ENCODE measurements around the gene IZUMO1. TPM values are rescaled to one million over a fixed set of nuclear protein-coding genes. Genes with fewer than 3 reads are reported as not detected.

IZUMO1 gene
- total and polyA plus RNA-seq, 9 of the 15 experiments (the other 6 are each of a cell fraction or from before 2014, with no cell fraction given) = 0.14 to 2.1 (median 0.73) TPM

DNA sequence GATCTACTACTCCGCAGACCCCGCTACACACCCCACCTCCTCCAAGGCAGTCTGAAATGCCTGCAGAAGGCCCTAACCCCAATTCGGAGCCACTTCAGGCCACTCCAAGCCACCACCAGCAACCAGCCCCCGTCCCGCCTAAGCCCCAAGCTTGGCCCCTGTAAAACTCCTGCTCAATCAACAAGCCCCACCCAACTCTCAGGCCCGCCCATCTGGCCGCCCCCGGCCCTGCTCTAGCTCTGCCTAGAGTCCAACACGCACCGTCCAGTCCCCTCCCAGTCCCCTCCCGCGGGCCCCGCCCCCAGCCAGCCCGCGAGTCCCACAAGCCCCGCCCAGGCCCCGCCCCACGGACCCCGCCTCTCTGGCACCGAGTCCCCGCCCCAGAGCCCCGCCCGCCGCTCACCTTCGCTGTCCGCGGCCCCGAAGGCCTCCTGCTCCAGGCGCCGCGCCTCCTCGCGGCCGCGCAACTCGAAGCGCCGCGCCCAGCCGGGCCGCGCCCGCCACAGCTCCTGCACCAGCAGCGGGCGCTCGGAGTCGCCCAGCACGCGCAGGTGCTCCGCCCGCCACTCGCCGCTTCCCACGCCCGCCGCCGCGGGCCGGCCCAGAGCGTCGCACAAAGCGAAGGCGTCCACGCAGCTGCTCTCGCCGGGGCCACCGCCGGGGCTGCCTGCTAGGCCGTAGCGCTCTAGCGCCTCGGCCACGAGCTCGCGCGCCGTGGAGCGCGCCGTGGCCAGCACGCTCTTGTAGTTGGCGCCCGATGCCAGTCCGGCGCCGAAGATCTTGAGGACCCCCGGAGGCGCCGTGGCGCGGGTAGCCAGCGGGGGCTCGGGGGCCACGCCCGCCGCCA, 7.9 kb downstream of the IZUMO1 start (continued):
- TF ChIP-seq CBFB (CRISPR knock-in tag; IDR thresholded peaks at IDR 0.05) = no peak
- TF ChIP-seq, protein P1, sequence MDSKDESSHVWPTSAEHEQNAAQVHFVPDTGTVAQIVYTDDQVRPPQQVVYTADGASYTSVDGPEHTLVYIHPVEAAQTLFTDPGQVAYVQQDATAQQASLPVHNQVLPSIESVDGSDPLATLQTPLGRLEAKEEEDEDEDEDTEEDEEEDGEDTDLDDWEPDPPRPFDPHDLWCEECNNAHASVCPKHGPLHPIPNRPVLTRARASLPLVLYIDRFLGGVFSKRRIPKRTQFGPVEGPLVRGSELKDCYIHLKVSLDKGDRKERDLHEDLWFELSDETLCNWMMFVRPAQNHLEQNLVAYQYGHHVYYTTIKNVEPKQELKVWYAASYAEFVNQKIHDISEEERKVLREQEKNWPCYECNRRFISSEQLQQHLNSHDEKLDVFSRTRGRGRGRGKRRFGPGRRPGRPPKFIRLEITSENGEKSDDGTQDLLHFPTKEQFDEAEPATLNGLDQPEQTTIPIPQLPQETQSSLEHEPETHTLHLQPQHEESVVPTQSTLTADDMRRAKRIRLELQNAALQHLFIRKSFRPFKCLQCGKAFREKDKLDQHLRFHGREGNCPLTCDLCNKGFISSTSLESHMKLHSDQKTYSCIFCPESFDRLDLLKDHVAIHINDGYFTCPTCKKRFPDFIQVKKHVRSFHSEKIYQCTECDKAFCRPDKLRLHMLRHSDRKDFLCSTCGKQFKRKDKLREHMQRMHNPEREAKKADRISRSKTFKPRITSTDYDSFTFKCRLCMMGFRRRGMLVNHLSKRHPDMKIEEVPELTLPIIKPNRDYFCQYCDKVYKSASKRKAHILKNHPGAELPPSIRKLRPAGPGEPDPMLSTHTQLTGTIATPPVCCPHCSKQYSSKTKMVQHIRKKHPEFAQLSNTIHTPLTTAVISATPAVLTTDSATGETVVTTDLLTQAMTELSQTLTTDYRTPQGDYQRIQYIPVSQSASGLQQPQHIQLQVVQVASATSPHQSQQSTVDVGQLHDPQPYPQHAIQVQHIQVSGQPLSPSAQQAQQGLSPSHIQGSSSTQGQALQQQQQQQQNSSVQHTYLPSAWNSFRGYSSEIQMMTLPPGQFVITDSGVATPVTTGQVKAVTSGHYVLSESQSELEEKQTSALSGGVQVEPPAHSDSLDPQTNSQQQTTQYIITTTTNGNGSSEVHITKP (IDR thresholded peaks at IDR 0.05; ENCODE audit: partially characterized antibody) = peak; percentile 38
- TF ChIP-seq ZNF23 (CRISPR knock-in tag; IDR thresholded peaks at IDR 0.05) = no peak
- TF ChIP-seq, protein P2, sequence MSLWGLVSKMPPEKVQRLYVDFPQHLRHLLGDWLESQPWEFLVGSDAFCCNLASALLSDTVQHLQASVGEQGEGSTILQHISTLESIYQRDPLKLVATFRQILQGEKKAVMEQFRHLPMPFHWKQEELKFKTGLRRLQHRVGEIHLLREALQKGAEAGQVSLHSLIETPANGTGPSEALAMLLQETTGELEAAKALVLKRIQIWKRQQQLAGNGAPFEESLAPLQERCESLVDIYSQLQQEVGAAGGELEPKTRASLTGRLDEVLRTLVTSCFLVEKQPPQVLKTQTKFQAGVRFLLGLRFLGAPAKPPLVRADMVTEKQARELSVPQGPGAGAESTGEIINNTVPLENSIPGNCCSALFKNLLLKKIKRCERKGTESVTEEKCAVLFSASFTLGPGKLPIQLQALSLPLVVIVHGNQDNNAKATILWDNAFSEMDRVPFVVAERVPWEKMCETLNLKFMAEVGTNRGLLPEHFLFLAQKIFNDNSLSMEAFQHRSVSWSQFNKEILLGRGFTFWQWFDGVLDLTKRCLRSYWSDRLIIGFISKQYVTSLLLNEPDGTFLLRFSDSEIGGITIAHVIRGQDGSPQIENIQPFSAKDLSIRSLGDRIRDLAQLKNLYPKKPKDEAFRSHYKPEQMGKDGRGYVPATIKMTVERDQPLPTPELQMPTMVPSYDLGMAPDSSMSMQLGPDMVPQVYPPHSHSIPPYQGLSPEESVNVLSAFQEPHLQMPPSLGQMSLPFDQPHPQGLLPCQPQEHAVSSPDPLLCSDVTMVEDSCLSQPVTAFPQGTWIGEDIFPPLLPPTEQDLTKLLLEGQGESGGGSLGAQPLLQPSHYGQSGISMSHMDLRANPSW (CRISPR knock-in tag; IDR thresholded peaks at IDR 0.05) = no peak
- TF ChIP-seq, protein P3, sequence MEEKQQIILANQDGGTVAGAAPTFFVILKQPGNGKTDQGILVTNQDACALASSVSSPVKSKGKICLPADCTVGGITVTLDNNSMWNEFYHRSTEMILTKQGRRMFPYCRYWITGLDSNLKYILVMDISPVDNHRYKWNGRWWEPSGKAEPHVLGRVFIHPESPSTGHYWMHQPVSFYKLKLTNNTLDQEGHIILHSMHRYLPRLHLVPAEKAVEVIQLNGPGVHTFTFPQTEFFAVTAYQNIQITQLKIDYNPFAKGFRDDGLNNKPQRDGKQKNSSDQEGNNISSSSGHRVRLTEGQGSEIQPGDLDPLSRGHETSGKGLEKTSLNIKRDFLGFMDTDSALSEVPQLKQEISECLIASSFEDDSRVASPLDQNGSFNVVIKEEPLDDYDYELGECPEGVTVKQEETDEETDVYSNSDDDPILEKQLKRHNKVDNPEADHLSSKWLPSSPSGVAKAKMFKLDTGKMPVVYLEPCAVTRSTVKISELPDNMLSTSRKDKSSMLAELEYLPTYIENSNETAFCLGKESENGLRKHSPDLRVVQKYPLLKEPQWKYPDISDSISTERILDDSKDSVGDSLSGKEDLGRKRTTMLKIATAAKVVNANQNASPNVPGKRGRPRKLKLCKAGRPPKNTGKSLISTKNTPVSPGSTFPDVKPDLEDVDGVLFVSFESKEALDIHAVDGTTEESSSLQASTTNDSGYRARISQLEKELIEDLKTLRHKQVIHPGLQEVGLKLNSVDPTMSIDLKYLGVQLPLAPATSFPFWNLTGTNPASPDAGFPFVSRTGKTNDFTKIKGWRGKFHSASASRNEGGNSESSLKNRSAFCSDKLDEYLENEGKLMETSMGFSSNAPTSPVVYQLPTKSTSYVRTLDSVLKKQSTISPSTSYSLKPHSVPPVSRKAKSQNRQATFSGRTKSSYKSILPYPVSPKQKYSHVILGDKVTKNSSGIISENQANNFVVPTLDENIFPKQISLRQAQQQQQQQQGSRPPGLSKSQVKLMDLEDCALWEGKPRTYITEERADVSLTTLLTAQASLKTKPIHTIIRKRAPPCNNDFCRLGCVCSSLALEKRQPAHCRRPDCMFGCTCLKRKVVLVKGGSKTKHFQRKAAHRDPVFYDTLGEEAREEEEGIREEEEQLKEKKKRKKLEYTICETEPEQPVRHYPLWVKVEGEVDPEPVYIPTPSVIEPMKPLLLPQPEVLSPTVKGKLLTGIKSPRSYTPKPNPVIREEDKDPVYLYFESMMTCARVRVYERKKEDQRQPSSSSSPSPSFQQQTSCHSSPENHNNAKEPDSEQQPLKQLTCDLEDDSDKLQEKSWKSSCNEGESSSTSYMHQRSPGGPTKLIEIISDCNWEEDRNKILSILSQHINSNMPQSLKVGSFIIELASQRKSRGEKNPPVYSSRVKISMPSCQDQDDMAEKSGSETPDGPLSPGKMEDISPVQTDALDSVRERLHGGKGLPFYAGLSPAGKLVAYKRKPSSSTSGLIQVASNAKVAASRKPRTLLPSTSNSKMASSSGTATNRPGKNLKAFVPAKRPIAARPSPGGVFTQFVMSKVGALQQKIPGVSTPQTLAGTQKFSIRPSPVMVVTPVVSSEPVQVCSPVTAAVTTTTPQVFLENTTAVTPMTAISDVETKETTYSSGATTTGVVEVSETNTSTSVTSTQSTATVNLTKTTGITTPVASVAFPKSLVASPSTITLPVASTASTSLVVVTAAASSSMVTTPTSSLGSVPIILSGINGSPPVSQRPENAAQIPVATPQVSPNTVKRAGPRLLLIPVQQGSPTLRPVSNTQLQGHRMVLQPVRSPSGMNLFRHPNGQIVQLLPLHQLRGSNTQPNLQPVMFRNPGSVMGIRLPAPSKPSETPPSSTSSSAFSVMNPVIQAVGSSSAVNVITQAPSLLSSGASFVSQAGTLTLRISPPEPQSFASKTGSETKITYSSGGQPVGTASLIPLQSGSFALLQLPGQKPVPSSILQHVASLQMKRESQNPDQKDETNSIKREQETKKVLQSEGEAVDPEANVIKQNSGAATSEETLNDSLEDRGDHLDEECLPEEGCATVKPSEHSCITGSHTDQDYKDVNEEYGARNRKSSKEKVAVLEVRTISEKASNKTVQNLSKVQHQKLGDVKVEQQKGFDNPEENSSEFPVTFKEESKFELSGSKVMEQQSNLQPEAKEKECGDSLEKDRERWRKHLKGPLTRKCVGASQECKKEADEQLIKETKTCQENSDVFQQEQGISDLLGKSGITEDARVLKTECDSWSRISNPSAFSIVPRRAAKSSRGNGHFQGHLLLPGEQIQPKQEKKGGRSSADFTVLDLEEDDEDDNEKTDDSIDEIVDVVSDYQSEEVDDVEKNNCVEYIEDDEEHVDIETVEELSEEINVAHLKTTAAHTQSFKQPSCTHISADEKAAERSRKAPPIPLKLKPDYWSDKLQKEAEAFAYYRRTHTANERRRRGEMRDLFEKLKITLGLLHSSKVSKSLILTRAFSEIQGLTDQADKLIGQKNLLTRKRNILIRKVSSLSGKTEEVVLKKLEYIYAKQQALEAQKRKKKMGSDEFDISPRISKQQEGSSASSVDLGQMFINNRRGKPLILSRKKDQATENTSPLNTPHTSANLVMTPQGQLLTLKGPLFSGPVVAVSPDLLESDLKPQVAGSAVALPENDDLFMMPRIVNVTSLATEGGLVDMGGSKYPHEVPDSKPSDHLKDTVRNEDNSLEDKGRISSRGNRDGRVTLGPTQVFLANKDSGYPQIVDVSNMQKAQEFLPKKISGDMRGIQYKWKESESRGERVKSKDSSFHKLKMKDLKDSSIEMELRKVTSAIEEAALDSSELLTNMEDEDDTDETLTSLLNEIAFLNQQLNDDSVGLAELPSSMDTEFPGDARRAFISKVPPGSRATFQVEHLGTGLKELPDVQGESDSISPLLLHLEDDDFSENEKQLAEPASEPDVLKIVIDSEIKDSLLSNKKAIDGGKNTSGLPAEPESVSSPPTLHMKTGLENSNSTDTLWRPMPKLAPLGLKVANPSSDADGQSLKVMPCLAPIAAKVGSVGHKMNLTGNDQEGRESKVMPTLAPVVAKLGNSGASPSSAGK (IDR thresholded peaks at IDR 0.05) = peak; percentile 72; the same call in 1 of the 2 replicates
- no peak for TF ChIP-seq PTTG1 (tag; IDR thresholded peaks at IDR 0.05; ENCODE audit: low read depth)
- peak; percentile 75 for TF ChIP-seq RBBP5 (IDR thresholded peaks at IDR 0.05; ENCODE audit: borderline replicate concordance, insufficient read depth, low read length, poor library complexity, severe bottlenecking)
